Cerebellar cortex (tissue), 1 donor: Measurements from ENCODE around the gene XPA.
"Not testable (repeated sequence)": the region's sequence is repeated elsewhere in the genome, so short reads cannot be mapped to it uniquely, and the experiment has no call there.

Source experiments
- DNase-seq: peaks from one replicate; pipeline ENCODE4 v3.0.0-alpha.2; 2015; ENCODE audit warnings: low spot score

XPA gene

DNA sequence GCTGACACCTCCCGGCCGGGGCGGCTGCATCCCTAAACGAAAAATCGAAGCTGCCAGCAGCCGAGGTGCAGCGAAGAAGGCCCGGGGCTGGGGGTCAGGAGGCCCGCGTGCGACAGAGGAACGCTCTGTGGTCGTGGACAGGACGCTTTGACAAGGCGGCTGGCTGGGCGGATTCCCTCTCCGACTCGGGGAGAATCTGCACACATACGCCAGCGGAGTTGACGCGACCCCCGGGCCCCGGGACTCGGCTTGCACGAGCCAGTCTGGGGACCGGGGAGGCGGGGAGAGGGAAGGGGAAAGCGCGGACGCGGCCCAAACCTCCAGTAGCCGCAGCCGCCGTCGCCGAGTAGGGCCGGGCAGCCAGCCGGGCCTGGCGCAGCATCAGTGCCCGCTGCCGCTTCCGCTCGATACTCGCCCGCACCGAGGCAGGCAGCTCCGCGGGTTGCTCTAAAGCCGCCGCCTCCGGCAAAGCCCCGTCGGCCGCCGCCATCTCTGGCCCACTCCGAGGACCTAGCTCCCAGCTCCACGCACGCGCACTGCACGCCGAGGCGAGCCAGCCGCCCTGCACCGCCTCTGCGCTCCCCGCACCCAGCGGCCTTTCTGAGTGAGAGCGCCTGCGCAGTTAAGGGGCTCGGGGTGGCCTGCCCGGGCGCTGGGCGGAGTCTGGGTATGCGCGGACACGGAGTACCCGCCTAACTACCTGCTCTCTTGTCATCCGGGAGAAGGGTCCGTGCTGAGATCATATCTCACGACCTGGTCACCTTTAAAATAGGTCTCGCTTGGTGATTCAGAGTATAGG lies at the start of gene XPA:
XPA (minus strand) TSS at position 538 of the 799 bp plus-strand sequence; CDS start at position 490, 48 bp downstream.
- DNase-seq, result peak; percentile 95

DNA sequence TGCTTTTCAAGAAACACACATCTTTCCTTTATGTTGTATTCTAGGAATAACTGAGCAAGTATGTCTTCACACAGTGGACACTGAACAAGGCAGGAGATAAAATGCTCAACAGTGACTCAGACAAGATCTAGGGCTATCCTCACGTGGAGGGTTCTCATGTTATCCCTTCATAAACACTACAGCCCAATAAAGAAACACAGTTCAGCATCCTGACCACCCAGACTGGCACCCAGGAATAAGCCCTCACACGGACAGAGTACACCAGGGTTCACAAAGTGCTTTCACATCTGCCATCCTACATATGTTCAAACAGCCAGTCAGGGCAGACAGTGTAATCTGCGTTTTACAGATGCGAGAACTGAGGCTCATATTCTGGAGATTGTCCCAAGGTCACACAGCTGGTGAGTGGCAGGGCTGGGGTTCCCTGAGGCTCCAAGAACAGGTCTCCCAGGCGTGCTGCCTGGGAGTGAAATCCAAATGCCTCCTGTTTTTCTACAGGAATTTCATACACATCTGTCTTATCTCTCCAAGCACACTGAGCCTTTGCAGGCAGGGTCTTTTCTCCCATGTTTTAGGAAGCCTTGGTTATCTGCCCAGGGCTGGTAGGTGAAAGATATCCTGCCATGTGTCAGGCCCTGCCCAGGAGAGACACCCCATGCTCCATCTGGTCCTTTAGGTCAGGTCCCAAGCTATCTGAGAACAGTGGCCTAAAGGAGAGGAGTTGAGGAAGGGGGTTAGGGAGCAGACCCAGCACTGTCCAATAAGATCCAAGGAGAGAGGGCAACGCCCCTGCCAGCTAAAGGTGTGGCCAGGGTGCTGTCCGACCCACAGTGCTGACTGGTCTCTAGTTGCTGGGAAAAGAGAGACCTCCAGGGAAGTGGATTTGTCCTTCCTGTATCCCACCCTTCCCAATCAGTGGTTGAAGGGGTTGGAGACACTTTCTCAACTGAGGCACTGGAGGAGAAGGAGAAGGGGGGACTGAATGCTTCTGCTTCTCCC lies 47.9 kb upstream of the XPA start:
- DNase-seq, result no peak

DNA sequence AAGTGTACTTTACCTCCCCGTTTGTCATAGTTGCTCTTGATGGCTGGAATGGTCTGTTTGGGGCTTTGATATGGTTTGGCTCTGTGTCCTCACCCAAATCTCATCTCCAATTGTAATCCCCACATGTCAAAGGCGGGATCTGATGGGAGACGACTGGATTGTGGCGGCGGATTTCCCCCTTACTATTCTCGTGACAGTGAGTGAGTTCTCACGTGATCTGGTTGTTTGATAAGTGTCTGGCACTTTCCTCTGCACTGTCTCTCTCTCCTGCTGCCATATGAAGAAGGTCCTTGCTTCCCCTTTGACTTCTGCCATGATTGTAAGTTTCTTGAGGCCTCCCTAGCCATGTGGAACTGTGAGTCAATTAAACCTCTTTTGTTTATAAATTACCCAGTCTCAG lies 46.9 kb upstream of the XPA start:
- DNase-seq, result not testable (repeated sequence)

DNA sequence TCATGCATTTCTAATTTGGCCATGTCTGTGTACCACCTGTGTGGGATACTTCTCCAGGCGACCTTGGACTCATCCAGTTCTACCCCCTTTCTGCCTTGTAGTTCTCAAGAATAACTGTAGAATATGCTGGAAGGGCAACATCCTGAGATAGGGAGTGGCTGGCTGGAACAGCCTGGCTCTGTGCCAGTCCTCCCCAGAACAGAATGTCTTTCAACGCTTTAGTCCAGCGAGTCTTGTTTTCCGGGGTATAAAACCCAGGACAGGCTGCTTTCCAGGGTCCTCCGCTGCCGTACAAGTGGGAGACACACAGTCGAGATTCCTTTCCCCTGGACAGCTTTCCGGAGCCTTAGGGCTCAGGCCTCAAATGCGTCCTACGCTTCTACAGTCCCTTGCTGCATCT lies 45.4 kb upstream of the XPA start:
- no peak for DNase-seq

DNA sequence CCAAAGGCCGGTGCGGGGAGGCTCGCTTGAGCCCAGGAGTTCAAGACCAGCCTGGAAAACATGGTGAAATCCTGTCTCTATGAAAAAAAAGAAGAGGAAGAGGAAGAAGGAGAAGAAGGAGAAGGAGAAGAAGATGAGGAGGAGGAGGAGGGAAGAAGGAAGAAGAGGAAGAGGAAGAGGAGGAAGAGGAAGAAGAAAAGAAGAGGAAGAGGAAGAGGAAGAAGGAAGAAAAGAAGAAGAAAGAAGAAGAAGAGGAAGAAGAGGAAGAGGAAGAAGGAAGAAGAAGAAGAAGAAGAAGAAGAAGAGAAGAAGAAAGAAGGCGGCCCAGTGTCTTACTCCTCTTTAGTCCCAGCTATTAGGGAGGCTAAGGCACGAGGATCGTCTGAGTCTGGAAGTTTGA lies 44.8 kb upstream of the XPA start:
- DNase-seq, result no peak

DNA sequence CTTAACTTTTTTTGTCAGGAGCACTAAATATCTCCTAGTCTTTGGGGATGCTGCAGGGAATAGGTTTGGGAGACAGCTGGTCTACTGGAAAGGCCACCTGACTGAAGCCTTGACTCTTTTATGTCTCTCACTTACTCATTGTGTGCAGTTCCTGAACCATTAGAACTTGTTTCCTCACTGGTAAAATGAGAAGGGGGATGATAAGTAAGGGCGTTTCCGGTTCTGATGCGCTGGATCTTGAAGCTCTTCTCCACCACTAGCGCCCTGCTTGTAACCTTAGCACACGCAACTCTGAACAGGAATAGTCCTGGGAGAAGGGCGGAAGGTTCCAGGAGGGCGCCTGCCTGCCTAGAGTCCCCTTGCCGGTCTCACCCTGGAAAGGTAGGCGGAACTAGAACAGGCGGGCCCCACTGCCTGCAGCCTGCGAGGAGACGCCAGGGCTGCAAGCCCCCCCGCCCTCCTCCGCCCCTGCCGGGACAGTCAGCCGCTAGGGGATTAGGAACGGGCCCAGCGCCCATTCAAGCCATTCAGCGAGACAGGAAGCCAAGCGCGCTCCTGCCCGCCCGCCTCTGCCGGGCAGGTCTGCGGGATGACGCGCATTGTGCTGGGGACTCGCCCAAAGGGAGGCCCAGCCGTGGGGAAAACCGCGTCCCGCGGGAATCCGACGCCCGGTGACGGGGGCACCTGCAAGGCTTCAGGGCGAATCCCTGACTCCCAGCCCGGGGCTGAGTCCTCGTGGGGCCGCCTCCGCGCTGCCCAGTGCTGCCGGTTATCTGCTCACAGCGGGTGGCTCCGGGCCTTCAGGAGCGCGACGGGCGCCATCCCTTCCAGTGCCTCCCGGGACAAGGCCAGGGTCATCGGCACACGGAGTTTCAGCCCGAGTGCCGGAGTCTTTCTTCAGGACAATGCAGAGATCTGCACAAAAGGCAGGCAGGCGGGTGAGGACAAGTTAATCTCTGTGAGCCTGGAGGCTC lies 44.0 kb upstream of the XPA start:
- peak; percentile 2 for DNase-seq

DNA sequence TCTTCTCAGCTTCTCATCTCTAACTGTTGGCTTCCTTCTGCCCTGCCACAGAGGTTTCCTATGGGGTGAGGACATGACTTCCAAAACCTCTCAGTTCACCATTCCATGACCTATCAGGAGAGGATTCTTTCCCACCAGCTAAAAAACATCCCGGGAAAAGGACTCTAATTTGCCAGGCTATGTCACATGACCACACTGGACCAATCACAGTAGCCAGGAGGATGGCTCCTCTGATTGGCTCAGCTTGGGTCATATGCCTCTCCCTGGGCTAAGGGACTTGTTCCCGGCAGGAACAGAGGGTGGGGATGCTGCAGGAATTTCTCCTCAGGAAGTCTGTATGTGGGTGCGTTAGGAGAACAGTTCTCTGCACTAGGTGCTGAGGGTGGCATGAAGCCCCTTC lies 40.3 kb upstream of the XPA start:
- no peak for DNase-seq

DNA sequence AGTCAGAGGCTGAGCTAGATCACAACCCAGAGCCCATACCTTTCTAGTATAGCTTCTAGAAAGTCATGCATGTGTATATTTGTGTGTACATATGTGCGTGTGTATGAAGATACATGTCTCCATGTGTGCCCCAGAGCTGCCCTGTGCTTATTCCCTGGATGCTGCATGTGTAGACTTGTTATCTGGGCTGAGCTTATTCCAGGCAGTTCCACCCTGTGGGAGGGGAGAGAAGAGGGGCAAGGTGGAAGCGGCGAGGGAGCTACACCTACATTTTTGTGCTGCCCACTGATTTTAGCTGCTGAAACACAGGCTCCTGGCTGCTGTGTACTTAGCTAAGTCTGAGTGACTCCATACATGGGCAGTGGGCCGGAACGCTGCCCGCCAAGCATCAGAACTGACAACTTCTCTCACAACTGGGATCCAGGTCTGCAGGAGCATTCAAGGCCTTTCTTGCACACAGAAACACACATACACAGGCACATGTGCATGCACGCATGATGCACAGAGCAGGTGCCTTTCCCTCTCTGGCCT lies 38.0 kb upstream of the XPA start:
- no peak for DNase-seq

DNA sequence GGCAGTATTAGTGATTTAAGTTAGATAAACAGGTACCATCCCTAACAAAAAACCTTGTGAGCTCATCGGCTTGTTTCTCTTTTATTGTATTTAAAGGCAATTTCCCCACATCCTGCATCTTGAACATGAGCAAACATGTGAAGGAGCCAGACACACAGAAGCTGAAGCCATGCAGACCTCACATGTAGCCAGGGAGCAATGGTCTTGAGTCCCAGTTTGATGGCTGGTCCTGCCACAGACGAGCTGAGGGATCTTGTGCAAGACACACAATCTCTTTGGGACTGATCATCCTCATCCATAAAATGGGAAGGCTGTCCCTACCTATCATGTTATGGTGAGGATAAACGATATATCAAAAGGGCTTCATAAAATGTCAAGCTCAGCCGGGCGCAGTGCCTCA lies 29.6 kb upstream of the XPA start:
- DNase-seq, result no peak

DNA sequence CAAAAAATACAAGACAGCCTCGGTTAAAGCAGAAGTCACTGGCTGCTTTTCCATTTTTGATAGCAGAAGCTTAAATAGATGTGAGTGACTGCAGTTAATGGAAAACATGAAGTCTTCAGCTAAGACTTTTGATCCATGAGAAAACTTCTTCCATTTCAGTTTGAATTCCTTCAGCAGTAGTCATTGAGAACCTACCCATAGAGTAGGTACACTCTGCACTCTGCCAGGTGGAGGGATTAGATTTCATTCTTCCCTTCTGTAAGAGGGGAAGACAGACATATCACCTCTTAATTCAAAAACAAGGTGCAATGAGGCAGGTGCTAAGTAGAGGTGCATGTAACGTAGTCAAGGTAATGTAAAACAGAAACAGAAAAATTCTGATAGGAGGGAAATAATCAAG lies 26.7 kb upstream of the XPA start:
- no peak for DNase-seq

DNA sequence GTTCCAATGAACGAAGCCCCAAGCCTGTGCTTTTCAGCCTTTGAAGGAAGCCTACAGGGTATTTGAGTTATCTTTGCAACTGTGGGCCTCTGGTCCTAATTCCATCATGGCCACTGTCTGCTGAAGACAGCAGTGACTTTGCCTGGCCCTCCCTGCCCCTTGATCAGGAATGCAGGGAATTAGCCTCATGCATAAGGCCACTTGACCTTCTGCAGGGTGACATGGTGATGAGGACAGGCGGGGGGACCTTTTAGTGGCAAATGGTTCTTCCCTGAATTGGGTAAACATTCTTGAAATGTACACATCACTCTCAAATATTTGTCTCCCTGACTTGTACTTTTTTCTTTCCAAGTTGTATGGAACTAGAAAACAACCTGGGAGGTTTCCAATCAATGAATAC lies 25.2 kb upstream of the XPA start:
- no peak for DNase-seq

DNA sequence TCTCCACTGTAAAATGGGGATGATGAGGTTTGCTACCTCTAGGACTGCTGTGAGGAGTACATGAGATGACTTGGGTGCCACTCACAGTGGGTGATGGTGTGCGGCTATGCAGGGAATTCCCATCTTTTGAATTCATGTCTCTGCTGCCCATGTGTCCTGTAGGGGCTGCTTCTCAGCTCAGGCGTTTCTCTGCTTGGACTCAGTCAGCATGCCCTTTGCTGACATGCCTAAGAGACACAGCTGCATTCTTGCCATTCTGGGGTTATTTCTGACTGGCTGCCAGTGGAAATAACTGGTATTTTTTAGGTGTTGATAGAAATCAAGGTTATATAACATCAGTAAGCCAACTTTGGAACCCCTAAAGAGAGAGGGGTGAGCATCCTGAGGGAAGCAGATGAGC lies 24.3 kb upstream of the XPA start:
- no peak for DNase-seq

DNA sequence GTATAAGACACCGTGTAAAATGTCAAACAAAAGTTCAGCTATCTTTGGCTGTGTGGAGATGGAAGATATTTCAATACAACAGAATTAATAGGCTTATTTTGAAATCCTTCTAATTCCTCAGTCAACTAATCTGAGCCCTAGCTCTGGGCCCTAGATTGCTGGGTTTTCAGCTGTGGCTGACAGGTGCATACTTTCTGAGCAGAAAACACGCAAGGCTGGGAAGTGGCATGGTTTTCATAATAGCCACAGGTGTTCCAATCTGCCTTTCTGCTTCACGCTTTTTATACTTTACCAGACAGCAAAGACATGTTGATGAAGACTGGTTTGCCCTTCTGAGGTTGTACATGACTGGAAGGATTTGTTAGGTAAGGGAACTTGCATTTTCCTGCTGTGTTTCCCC lies 20.7 kb upstream of the XPA start:
- no peak for DNase-seq

DNA sequence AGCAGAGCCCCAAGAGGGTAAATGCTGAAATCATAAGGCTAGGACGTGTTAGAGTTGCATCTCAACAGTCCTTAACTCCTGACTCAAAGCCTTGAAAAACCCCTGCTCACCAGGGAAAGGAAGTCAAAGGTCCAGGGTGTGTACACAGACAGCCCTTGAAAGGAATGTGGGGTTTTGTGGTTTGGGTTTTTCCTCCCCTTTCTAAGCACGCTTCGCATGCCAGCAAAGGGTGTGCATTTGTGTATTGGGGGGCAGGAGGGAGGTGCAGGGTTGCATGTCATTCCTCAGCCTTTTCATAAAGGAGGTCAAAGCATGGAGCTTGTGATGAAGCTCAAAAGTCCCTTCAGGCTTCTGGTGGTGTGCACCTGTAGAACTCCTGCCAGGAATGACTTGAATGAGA lies 17.3 kb upstream of the XPA start:
- no peak for DNase-seq

DNA sequence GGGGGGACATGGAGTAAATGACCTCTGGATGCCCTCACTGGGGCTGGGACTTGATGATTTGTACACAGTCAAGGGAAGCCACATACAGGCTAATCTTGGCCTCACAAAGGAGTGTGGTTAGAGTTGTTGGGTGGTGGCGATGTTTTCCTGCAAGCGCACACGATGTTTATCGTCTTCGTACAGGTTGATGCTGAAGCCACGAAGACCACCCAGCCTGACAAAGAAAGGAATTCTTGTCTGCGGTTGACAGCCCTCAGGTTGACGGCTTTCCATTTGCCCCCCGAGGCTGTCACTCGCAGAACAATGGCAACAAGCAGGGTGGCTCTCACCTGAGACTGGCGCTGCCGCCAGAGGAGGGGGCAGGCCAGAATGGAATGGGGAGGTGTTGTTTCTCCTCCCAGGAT lies 14.1 kb upstream of the XPA start:
- DNase-seq, result no peak

DNA sequence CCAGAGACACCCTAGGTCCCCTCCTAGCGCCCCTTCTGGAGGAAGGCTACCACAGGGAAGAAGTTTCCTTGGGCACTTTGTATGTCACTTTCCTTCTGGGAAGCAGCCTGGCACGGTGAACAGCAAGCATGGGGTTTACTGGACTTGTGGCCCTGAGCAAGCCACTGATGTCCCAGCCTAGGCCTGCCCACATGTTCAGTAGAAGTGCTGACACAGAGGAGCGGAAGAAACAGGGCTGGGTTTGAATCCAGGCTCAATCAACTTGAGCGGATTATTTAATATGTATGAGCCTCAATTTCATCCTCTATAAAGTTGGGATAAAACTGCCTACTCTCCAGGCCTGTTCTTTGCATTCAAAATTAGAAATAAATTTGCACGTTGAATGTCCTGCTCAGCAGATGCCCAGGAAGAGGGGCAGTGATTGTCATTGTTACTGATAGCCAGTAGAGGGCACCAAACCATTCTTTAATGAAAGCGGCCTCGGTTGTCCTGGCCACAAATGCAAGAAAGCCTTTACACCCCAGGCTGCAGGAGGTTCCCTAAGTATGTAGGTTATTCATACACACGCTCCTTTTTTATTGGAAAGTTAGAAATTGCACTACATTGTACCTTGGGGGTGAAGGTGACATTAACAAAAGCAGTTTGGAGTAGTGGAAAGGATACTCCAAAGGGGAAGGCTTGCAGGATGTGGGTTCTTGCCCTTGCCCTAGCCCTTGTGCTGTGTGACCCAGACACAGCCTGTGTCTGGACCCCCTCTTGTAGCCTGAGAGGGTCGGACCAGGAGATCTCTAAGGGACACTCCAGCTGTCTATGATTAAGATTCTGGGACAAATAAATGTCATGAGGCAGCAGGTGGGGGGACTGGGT lies 13.4 kb upstream of the XPA start:
- DNase-seq, result peak; percentile 78

DNA sequence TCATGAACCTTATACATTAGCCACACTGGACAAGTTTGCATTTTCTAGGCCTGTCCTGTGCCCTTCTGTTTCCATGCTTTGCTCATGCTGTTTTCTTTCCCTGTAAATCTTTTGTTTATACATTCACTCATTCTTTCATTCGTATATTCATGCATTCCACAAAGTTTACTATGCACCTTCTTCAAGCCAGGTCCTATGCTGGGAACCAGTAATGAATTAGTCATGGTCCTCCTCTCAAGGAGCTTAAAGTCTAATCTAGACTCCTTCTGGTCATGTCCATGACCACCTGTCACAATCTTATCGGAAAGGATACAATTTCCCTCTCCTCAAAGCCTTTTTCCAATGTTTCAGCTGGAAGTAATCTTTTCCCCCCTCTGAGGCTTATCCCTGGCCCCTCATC lies 9.1 kb upstream of the XPA start:
- no peak for DNase-seq

DNA sequence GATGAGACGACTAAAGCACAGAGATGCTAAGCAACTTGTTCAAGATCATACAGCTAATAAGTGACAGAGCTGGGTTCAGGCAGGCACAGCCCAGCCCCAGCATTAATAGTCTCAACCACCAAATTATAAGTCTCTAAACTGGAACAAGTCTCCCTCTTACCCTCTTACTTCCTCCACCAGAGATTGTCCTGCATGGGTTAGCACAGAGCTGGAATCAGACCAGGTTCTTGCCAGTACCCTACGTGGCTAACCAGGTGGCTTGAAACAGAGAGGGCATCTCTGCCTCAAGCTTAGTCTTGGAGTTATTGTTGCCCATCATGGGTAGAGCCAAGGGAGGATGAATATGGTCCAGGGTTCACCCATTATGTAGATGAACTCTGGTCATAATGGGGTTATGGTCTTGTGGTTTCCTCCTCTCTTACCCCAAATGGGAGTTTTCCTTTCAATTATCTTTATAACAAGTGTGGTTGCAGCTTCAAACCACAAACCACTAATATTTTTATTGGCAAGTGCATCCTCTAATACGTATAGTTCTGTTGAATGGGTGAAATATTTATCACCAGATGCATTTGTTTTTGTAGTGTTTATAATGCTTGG lies 8.3 kb upstream of the XPA start:
- DNase-seq, result no peak

DNA sequence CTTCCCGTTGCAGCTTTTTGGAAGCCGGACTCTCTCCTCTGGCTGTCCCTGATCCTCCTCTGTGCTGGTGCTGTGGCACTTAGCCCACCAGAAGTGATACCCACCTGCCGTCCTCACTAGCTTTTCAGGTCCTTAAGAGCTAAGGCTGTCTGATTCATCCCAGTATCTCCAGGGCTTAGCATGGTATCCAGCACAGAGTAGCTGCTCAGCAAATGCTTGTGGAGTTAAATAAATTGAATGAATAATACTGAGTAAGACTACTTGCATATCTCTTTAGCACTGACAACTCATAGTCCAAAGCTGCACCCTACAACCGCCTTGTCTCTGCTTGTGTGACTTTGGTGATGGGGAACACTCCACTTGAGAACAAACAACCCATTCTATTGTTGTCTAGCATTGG lies 7.7 kb upstream of the XPA start:
- DNase-seq, result no peak

DNA sequence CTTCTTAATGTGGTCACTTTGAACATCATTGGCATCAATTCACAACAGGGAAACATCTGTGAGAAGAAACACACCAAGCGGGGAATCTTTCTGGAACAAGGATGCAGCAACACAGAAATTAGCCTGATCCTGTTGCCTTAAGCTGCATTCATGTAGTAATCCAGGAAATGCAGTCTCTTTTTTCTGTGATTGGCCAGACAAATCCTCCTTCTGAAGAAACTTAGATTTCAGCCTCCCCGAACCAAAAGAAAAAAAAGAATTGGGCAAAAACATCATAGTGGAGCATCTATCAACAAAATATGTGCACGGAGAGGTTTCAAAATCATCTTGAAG lies 7.2 kb upstream of the XPA start:
- DNase-seq, result no peak
